Breast epithelium (tissue), 3 donors: Measurements from ENCODE around the gene NTRK2.

Experiments
- CTCF ChIP-seq, 3 donors: fragments of 450-650 bp; IDR thresholded peaks; one replicate each; pipeline ENCODE4 v1.5.1; 2016 to 2017; ENCODE audit warnings: antibody characterized with exemption in 3 of 3, mild to moderate bottlenecking in 3 of 3, moderate library complexity in 3 of 3
- POLR2A ChIP-seq: fragments of 450-650 bp; IDR thresholded peaks from one replicate; pipeline ENCODE4 v1.6.1; 2016; ENCODE audit warnings: antibody characterized with exemption, mild to moderate bottlenecking, moderate library complexity
- POLR2AphosphoS5 ChIP-seq, 3 donors: sonication (generic); formaldehyde crosslinking; IDR thresholded peaks; one replicate each; pipeline ENCODE4 v1.6.1; 2017; ENCODE audit warnings: antibody characterized with exemption in 3 of 3

DNA sequence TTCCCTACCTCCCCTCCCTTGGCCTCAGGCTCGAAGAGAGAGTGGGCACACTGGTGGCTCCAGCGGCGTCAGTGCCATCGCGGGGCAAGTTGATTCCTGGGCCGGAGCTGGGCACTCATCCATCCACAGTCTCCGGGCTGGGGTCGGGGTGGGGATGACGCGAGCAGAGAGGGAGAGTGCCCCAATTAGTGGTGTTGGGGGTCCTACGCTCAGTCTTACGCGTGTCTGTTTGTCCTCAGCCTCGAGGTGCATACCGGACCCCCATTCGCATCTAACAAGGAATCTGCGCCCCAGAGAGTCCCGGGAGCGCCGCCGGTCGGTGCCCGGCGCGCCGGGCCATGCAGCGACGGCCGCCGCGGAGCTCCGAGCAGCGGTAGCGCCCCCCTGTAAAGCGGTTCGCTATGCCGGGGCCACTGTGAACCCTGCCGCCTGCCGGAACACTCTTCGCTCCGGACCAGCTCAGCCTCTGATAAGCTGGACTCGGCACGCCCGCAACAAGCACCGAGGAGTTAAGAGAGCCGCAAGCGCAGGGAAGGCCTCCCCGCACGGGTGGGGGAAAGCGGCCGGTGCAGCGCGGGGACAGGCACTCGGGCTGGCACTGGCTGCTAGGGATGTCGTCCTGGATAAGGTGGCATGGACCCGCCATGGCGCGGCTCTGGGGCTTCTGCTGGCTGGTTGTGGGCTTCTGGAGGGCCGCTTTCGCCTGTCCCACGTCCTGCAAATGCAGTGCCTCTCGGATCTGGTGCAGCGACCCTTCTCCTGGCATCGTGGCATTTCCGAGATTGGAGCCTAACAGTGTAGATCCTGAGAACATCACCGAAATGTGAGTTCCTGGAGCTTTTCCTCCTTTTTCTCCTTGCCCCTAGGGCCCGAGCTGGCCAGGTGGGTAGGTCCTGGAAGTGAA is 861 bp downstream of the NTRK2 start:
- TF ChIP-seq POLR2AphosphoS5 (IDR thresholded peaks at IDR 0.05) (no peak), CTCF (IDR thresholded peaks at IDR 0.05) (no peak), POLR2A (no peak)
